ENCODE data around the gene MPRIP.

GRCh38 chr17:17237026-17237799, 195.0 kb downstream of the MPRIP start, which contains the start of gene FLCN:
- no peak for TF ChIP-seq CTCF (IDR thresholded peaks at IDR 0.05)
- no peak for TF ChIP-seq EZH2 (IDR thresholded peaks at IDR 0.05; ENCODE audit: borderline replicate concordance, insufficient read depth, low read depth, low read length, poor library complexity, severe bottlenecking)
